DMS53 (cell line): ENCODE data around the gene CDC14A.

Experiments used
- DNase-seq: peaks from one replicate; lab custom pipeline; 2025; lab: John Stamatoyannopoulos, UW

Gene CDC14A

DNA sequence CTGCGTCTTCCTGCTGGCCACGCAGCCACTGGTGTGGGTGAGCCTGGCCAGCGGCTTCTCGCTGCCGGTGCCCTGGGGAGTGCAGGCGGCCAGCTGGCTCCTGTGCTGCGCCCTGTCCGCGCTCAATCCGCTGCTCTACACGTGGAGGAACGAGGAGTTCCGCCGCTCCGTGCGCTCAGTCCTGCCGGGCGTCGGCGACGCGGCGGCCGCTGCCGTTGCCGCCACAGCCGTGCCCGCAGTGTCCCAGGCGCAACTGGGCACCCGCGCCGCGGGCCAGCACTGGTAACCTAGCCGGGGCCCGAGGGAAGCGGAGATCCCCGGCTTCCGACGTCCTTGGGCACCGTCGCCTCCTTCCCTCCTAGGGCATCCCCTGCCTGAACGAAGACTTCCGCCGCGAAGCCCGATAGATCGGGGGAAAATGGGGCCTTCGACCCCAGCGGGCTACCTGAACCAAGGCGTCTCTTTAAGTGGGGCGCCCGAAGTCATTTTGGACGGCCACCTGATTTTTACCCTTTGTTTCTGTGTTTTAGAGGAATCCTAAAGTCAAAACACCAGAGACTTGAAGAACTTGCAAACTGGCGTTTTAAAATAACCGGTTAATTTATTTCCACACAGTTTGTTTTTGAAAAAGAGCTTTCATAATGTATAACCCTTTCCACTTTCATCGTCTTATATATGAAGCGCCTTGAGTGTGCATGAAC, 187.7 kb downstream of the CDC14A start:
- peak; percentile 92 for DNase-seq

DNA sequence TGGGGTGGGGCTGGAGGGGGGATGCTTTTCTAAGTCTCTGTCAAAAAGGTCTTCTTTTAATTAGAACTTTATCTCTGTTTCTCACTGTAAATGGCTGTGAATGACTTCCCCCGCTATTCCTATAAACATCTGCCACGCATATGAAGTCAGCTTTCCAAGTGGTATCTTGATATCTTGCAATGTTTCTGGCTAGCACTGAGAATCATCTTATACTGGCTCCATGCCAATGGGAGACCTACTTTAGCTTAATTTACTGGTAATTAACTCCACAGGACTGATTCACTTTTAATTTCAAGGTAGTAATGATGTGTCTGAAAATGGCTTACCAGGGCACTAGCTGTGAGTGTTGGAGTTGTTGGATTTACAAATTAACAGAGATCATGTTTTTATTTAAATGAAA, 190.0 kb downstream of the CDC14A start:
- DNase-seq: no peak

DNA sequence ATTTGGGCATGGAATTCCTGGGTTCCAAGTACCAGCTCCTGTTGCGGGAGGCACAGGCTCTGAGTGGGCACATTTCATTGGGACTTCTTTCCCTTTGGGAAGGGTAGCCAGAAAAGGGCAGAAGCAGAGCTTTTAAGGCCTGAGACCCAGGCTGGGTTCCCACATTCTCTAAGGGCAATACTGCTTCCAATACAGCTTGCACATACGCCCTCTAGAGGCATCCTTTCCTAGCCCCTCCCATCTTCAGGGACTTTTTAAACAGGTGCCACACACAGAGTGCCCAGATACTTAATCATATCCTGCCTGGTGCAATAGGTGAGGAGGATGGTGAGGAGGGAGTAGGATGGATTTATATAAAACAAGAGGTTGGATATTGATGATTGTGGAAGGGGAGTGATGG, 191.3 kb downstream of the CDC14A start:
- peak; percentile 86 for DNase-seq

- no peak for DNase-seq
Observed at GRCh38 chr1:100544791-100545190, 192.5 kb downstream of the CDC14A start.

- DNase-seq: no peak
Observed at GRCh38 chr1:100545855-100546254, 193.5 kb downstream of the CDC14A start.

DNA sequence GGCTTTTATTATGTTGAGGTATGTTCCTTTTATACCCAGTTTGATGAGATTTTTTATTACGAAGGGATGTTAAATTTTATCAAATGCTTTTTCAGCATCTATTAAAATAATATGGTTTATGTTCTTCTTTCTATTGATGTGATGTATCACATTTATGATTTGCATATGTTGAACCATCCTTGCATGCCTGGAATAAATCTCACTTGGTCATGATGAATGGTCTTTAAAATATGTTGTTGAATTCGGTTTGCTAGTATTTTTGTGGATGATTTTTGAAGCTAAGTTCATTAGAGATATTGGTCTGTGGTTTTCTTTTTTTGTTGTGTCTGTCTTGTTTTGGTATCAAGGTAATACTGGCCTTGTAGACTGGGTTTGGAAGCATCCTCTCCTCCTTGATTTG, 199.7 kb downstream of the CDC14A start:
- peak; percentile 31 for DNase-seq

DNA sequence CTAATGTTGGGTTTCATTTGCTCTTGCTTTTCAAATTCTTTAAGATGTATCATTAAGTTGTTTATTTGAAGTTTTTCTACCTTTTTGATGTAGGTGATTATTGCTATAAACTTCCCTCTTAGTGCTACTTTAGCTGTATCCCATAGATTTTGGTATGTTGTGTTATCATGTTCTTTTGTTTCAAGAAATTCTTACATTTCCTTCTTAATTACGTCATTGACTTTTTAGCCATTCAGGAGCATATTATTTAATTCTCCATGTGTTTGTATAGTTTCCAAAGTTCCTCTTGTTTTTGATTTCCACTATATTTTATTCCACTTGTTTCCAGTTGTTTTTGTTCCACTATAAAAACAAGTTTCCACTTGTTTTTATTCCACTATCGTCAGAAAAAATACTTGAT, 200.6 kb downstream of the CDC14A start:
- no peak for DNase-seq

DNA sequence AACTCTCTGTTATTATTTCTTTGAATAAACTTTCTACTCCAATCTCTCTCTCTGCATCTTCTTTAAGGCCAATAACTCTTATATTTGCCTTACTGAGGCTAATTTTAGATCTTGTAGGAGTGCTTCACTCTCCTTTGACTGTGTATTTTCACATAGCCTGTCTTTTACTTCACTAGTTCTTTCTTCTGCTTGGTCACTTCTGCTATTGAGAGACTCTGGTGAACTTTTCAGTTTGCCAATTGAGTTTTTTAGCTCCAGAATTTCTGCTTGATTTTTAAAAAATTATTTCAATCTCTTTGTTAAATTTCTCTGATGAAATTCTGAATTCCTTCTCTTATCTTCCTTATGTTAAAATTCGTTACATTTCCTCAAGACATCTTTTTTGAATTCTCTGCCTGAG, 203.9 kb downstream of the CDC14A start:
- DNase-seq: no peak

DNA sequence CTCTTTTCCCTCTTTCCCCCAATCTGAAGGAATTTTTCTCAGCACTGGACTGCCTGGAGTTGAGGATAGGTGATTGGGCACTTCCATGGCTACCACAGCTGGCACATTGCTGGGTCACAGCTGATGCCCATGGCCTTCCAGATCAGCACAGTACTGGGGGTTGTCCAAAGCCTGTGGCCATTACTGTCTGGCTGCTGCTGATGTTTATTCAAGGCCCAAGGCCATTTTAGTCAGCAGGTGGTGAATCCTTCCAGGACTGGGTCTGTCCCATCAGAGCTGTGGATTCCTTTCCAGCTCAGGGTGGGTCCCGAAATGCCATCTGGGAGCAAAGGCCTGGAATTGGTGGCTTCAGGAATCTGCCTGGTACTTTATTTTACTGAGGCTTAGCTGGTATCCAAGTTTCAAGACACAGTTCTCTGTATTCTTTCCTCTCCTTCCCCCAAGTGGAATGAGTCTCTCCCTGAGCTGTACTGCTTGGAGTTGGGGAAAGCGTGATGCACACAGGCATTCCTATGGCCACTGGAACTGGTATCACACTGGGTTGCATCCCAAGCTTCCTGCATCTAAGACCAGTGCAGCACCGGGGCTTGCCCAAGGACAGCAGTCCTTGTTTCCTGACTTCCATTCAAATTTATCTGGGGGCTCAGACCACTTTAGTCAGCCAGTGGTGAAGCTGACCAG, 204.8 kb downstream of the CDC14A start:
- DNase-seq: no peak

GRCh38 chr1:100557606-100557953, 205.3 kb downstream of the CDC14A start:
- DNase-seq: no peak

- no peak for DNase-seq
Observed at GRCh38 chr1:100565533-100565932, 213.2 kb downstream of the CDC14A start.

DNA sequence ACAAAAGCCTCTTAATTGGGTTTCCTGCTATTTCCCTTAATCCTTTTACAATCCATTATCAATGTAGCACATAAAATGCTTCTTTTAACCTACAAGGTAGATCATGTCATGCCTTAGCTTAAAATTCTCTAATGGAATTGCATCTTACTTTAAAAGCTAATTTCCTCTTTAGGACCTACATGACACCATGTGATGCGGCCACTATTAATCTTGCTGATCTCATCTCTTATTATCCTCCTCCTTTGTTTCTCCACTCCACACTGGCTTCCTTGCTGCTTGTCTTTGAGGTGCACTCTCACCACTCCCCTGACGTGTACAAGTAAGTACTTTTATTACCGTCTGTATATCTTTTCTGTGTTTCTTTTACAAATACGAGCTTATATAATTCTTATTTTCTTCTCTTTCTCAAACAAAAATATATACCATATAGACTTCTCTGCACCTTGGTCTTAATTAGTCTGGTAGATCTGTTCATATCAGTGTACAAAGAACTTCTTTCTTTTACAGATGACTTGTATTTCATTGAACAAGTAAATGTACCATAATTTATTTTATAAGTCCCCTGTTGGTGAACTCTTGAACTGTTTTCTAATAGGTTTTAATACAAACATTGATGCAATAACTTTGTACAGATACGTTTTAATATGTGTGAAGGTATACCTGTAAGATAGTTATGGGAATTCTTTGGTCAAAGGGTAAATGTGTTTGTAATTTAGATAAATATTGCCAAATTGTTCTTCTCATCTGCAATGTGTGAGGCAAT, 213.8 kb downstream of the CDC14A start:
- DNase-seq: no peak

DNA sequence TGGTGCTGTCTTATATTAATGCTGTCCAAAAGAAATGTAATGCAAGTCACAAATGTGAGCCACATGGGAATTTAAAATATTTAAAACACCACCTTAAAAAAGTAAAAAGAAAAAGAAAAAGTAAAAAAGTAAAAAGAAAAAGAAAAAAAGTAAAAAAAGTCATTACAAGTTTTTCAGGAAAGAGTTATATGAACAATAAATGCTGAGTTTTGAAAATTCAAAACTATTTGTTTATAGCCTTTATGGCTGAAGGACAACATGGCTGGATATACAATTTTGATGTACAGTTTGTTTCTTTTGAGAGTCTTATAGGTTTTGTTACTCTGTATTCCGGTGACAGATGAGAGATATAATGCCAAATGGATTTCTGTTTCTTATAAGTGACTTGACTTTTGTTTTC, 214.8 kb downstream of the CDC14A start:
- no peak for DNase-seq
